GM12874 (cell line): ENCODE results near the gene LANCL2.

Experiments
- TF ChIP-seq, protein P1 (sequence below): IDR thresholded peaks from 2 replicates; pipeline ENCODE4 v1.5.1; 2011; ENCODE audit warnings: low read depth, mild to moderate bottlenecking, control low read depth, low read length, moderate library complexity; ENCODE audit not compliant: insufficient read depth

The LANCL2 gene

DNA sequence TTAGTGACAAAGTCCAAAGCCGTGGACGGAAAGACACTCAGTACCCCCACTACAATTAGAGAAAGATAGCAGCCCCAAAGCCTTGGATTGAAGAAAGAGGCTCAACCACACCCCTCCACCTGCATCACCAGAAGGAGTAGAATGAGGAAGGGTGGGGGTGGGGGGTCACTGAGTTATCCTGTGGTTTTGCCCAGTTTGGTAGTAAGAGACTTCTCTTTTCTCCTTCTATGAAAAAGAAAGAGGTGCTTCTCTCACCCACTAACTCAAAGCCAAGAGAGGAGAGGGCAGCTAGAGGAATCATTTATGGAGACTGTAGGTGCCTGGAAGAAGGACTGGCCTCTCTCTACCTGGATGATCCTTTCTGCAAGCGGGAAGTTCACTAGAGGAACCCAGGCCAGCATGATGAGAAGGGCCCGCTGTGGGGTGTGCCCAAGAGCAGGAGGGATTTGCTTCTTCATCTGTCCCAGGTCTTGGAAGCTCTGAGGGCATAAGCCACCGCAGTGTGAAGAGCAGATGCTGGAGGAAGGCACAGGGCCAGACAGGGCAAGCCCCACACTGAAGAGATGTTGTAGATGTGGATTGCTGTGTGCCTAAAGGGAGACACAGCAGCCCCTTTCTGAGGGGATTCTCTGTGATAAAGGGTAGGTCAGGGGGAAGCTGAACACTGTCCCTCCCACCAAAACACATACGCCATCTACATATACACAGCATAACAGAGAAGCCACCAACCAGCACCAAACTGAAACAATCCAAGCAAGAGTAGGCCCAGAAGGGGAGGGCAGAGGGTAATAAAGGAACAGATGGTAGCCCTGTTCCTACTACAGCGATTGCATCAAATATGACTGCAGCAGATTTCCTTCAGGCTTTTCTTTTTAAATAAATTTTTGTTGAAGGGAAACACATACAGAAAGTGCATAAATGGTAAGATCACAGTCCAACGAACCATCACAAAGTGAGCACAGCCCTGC is 25.8 kb upstream of the LANCL2 start:
- TF ChIP-seq, protein P1, sequence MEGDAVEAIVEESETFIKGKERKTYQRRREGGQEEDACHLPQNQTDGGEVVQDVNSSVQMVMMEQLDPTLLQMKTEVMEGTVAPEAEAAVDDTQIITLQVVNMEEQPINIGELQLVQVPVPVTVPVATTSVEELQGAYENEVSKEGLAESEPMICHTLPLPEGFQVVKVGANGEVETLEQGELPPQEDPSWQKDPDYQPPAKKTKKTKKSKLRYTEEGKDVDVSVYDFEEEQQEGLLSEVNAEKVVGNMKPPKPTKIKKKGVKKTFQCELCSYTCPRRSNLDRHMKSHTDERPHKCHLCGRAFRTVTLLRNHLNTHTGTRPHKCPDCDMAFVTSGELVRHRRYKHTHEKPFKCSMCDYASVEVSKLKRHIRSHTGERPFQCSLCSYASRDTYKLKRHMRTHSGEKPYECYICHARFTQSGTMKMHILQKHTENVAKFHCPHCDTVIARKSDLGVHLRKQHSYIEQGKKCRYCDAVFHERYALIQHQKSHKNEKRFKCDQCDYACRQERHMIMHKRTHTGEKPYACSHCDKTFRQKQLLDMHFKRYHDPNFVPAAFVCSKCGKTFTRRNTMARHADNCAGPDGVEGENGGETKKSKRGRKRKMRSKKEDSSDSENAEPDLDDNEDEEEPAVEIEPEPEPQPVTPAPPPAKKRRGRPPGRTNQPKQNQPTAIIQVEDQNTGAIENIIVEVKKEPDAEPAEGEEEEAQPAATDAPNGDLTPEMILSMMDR, result no peak

- TF ChIP-seq, protein P1, result no peak
Measured at GRCh38 chr7:55342216-55342871, 22.8 kb upstream of the LANCL2 start.

- TF ChIP-seq, protein P1, result no peak
Measured at GRCh38 chr7:55343002-55343781, 21.9 kb upstream of the LANCL2 start.

DNA sequence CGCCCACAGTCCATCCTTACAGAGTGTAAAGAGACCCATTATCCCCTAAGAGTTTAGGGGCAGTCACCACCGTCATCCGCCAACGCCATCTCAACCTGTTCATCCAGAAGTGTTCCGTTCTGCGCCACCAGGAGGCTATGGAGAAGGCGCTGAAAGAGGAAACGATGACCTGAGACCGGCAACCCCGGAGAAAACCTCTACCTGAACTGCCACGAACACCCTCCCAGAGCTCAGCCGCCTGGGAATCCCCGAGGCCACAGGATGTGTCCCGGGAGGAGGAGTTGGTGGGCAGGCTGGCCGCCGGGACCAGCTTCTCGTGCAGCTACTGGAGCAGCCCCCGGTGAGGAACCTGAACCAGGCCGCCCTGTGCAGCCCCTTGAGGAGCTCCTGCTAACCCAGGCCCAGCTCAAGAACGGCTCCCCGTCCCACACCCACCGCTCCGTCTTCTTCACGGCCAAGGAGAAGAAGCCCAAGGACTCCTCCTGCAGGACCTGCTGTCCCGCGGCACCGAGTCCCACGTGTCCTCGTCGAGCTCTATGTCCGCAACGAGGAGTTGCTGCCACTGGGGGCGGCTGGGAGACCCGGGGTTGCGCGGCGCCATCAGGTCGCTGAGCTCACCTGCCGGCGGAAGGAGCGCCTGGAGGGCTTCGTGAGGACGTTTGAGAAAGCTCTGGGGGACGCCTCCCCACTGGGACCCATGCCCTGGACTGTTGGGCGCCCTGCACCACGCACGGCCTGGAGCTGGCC is 21.1 kb upstream of the LANCL2 start:
- TF ChIP-seq, protein P1, result no peak

- TF ChIP-seq, protein P1, result no peak
Measured at GRCh38 chr7:55344840-55345239, 20.3 kb upstream of the LANCL2 start.

- TF ChIP-seq, protein P1, result no peak
Measured at GRCh38 chr7:55345292-55345691, 19.8 kb upstream of the LANCL2 start.
